ENCODE data around the gene KPTN.
A peak's percentile ranks its signal among the peaks of the same experiment; 100 is the strongest.

The KPTN gene

GRCh38 chr19:47447470-47448359 lies 36.3 kb downstream of the KPTN start:
- DNase-seq: peak; percentile 39
- Histone ChIP-seq H3K9me3 (ENCODE audit: severe bottlenecking) (no peaks in the 10 kb centered on the region), H3K4me3 (ENCODE audit: low read depth, low read length) (no peak overlapping the region), H3K27ac (no peak overlapping the region), H3K36me3 (peaks cover 26% of the 10 kb centered on the region), H3K27me3 (ENCODE audit: insufficient read depth, low read depth, severe bottlenecking) (no peaks in the 10 kb centered on the region)
- TF ChIP-seq CTCF (IDR thresholded peaks at IDR 0.05; ENCODE audit: low read depth, low read length): no peak

- Histone ChIP-seq H3K27ac (no peak overlapping the region), H3K9me3 (ENCODE audit: severe bottlenecking) (no peaks in the 10 kb centered on the region), H3K36me3 (peaks cover 25% of the 10 kb centered on the region), H3K4me3 (ENCODE audit: low read depth, low read length) (no peak overlapping the region), H3K27me3 (ENCODE audit: insufficient read depth, low read depth, severe bottlenecking) (no peaks in the 10 kb centered on the region)
- no peak for TF ChIP-seq CTCF (IDR thresholded peaks at IDR 0.05; ENCODE audit: low read depth, low read length)
- DNase-seq: no peak
These were observed 37.2 kb downstream of the KPTN start for GRCh38 chr19:47446534-47447469.

GRCh38 chr19:47445937-47446402 lies 38.0 kb downstream of the KPTN start:
- TF ChIP-seq CTCF (IDR thresholded peaks at IDR 0.05; ENCODE audit: low read depth, low read length): no peak
- Histone ChIP-seq H3K4me3 (ENCODE audit: low read depth, low read length) (no peak overlapping the region), H3K36me3 (peaks cover 21% of the 10 kb centered on the region), H3K9me3 (ENCODE audit: severe bottlenecking) (no peaks in the 10 kb centered on the region), H3K27me3 (ENCODE audit: insufficient read depth, low read depth, severe bottlenecking) (no peaks in the 10 kb centered on the region), H3K27ac (no peak overlapping the region)
- no peak for DNase-seq

GRCh38 chr19:47445527-47445926 lies 38.5 kb downstream of the KPTN start:
- Histone ChIP-seq H3K27ac (no peak overlapping the region), H3K4me3 (ENCODE audit: low read depth, low read length) (no peak overlapping the region), H3K27me3 (ENCODE audit: insufficient read depth, low read depth, severe bottlenecking) (no peaks in the 10 kb centered on the region), H3K36me3 (peaks cover 21% of the 10 kb centered on the region), H3K9me3 (ENCODE audit: severe bottlenecking) (no peaks in the 10 kb centered on the region)
- no peak for DNase-seq
- no peak for TF ChIP-seq CTCF (IDR thresholded peaks at IDR 0.05; ENCODE audit: low read depth, low read length)

- H3K27me3 ChIP-seq (ENCODE audit: insufficient read depth, low read depth, severe bottlenecking): no peaks in the 10 kb centered on the region
- no peaks in the 10 kb centered on the region for H3K9me3 ChIP-seq (ENCODE audit: severe bottlenecking)
- no peak for DNase-seq
- H3K4me3 ChIP-seq (ENCODE audit: low read depth, low read length): no peak overlapping the region
- TF ChIP-seq CTCF (IDR thresholded peaks at IDR 0.05; ENCODE audit: low read depth, low read length): no peak
- H3K27ac ChIP-seq: no peak overlapping the region
- H3K36me3 ChIP-seq: peaks cover 19% of the 10 kb centered on the region
These were observed 39.6 kb downstream of the KPTN start for GRCh38 chr19:47444388-47444821.

All from WERI-Rb-1 (cell line).